ENCODE results near the gene PHF20. TPM values are rescaled to one million over a fixed set of nuclear protein-coding genes. Genes with fewer than 3 reads are reported as not detected.
"Not testable (repeated sequence)": the region's sequence is repeated elsewhere in the genome, so short reads cannot be mapped to it uniquely, and the experiment has no call there.

The PHF20 gene
- total RNA-seq = 46.6 and 47.0 TPM in 2 replicates

DNA sequence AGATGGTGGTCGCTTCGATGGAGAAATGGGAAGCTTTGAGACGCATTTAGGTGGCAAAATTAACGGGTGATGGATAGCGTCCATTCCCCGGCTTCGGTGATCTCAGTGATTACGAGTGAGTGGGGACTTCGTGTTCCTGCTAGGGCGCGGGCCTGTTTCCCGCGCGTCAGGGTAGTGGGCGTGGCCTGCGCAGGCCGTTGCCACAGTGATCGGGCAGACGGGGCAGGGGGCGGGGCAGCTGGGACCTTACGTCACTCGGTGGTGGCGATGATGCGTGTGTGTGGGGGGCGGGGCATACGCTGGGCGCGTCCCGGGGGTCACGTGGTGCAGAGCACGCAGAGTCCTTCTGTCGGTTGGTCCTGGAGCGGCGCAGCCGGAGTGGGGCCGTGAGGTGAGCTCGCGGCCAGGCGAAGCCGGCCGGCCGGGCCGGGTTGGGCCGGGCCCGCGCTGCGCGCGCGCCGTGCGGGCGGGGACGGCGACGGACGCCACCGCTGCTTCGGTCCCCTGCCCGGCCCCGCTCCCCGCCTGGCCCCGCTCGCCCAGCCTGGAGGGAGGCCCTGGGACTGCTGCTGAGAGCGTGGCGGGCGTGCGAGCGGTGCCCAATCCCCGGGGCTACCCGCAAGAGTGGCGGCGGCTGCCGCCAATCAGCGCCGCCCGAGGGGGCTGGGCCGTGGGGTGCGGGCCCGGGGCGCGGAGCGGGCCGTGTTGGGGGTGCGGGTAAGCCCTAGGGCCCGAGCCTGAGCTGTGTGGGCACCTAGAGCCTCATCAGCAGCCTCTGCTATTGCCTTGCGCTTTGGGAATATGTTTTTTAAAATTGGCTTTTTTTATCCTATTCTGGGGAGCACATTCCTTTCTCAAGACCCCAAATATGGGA lies at the start of gene PHF20:
TSS of gene PHF20 (plus strand) at position 327 of the 874 bp plus-strand sequence. CDS start 29,508 bp downstream, outside the sequence.
- no peak for DNase-seq (ENCODE audit: extremely low read depth, low read depth, low spot score)

DNA sequence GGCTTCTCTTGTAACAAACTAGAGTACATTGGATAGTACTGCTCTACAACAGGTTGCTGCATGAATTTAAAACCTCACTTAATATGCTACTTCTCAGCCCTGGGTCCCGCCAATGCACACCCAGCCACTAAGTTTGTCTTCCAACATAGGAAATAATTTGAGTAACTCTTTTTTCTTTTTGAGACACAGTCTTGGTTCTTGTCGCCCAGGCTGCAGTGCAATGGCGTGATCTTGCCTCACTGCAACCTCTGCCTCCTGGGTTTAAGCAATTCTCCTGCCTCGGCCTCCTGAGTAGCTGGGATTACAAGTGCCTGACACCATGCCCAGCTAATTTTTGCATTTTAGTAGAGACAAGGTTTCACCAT lies 48.6 kb upstream of the PHF20 start:
- not testable (repeated sequence) for DNase-seq (ENCODE audit: extremely low read depth, low read depth, low spot score)

- not testable (repeated sequence) for DNase-seq (ENCODE audit: extremely low read depth, low read depth, low spot score)
Observed at GRCh38 chr20:35723652-35724320, 48.0 kb upstream of the PHF20 start.

DNA sequence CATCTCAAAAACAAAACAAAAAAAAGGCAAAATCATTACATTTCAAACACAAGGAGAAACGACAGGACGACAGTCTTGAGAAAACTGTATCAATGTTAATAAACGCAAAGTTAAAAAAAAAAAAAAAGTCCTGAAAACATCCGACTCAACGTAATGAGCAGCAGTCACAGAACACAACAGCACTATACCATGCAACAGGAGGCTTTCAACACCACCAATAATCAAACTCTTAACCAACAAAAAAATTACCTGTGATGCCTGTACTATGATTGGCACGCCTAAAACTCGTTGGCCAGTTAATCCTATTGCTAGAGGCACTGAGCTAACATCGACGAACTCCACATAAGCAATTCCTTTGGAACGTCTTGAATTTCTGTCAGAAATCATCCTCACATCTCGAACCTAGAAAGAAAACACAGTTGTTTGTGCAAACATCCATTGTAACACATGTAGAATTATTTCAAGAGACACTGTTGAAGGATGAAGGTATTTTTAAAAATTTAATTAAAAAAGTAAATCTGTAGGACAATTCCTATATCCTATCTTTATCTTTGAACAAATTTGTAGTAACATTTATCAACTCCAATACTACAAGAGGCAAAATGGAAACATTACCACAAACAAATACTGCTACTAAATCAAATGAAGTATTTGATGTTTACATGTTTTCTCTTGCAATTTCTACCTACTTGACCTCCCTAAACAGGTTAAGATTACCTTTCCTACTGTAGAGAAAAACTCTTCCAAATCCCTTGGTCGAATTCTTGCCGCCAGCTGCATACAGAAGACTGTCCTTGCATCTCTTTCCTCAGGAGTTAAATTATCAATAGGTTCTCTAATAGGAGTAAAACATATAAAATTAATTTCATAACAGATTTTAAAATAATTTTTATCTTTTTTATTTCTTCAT lies 47.2 kb upstream of the PHF20 start:
- no peak for DNase-seq (ENCODE audit: extremely low read depth, low read depth, low spot score)

DNA sequence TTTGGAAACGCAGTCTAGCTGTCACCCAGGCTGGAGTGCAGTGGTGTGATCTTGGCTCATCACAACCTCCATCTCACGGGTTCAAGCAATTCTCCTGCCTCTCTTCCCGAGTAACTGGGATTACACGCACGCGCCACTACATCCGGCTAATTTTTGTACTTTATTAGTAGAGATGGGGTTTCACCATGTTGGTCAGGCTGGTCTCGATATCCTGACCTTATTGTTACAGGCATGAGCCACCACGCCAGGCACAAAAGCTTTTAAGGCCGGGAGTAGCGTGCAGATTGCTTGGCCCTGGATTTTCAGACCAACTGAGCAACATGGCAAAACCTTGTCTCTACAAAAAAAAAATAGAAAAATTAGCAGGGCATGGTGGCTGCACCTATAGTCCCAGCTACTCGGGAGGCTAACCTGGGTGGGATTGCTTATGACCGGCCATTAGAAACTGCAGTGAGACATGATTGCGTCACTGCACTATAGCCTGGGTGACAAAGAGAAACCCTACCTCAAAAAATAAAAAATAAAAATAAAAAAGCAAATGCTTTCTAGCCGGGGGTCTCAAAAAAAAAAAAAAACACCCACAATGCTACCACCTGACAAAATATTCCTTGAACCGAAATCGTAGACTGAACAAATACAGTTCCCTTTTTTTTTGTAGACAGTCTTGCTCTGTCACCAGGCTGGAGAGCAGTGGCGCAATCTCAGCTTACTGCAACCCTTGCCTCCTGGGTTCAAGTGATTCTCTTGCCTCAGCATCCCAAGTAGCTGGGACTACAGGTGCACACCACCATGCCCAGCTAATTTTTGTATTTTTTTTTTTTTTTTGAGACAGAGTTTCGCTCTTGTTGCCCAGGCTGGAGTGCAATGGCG lies 44.7 kb upstream of the PHF20 start:
- no peak for DNase-seq (ENCODE audit: extremely low read depth, low read depth, low spot score)

GRCh38 chr20:35729283-35729807 lies 42.5 kb upstream of the PHF20 start:
- DNase-seq (ENCODE audit: extremely low read depth, low read depth, low spot score) = no peak

DNA sequence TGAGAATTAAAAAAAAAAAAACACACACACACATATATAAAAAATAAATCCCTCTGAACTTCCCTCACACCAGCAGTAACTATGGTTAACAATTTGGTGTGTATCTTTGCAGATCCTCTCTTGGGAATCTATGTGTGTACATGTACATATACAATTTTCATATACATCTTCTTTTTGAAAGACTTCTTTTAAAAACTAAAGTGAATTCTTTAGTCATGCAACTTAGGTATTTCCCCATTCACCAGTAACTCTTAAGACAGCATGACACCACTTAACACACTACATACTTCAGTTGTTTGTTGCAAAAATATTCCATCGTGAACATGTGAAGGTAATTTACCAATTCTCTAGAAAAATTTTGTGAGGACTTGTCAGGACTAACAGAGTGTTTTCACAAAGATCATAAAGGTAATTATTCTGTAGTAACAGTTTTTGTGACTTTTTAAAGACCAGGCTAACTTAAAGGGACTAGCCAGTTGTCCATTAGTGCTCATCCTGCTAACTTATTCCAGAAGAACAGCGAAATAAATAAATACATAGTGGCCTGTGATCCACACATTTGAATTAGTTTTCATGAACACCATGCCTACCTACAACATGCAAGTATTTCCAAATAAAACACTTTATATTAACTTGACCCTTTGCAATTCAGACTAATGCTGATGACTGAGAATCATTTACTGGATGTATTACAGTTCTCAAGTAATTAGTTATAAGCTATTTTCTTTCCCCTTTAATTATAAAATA lies 41.8 kb upstream of the PHF20 start:
- DNase-seq (ENCODE audit: extremely low read depth, low read depth, low spot score) = no peak

DNA sequence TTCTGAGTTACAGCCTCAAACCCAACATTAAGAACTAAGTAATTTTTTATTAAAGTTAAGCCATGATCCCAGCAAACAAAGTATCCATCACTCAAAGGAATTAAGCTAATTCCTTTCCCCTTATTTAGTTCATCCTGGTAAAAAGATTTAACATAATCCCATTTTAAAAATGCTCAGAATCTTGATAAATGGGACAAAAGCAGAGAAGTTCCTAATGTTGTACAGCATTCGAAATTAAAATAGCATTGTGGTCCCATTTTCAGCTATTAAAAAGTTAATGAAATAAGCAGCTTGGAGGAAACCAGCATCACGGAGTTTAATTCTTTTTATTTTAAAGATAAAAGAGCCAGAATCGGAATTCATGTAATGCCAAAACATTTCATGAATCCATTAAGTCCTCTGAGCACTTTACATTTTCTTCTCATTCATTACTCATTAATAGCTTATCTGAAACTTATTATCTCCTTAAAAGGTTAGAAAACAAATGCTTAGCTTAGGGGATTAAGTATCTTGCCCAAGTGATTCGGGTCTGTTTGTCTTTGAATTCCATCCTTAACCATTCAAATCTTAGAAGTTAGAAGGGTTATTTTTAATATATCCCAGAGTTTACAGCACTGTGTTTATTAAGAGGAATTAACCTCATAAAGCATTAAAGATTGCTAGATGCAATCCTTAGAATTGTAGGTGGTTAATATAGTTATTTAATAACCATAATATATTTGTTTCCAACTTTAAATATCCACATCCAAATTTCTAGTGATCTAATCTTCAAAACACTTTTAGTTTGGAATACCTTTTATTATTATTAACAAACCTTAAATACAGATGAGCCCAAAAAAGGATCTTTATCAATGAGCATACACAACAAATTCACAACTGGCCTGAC lies 41.0 kb upstream of the PHF20 start:
- DNase-seq (ENCODE audit: extremely low read depth, low read depth, low spot score) = no peak

GRCh38 chr20:35731469-35731788 lies 40.4 kb upstream of the PHF20 start:
- DNase-seq (ENCODE audit: extremely low read depth, low read depth, low spot score) = no peak

DNA sequence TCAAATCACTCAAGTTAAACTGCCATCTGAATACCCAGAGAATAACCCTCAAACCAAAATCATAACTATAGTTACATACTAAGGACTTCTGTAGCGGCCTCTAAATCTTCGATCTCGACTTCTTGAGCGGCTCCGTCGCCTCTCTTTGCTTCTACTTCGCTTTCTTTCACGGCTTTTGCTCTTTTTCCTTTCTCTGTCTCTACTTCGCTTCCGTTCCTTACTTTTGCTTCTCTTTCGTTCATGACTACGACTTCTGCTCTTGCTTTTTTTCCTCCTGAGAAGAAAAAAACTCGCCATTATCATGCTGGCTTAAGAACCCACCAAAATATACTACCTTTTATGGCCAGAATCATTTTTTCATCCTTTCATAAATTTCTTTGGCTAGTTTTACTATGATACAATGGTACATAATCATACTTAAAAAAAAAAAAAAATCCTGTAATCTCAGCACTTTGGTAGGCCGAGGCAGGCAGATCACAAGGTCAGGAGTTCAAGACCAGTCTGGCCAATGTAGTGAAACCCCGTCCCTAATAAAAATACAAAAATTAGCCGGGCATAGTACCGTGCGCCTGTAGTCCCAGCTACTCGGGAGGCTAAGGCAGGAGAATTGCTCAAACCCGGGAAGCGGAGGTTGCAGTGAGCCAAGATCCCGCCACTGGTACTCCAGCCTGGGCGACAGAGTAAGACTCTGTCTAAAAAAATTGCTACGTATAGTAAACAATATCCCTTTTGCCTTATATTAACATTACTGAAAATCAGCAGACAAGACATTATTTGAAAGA lies 39.8 kb upstream of the PHF20 start:
- no peak for DNase-seq (ENCODE audit: extremely low read depth, low read depth, low spot score)

- no peak for DNase-seq (ENCODE audit: extremely low read depth, low read depth, low spot score)
Observed at GRCh38 chr20:35732644-35732982, 39.2 kb upstream of the PHF20 start.

- DNase-seq (ENCODE audit: extremely low read depth, low read depth, low spot score) = no peak
Observed at GRCh38 chr20:35734374-35734773, 37.4 kb upstream of the PHF20 start.

DNA sequence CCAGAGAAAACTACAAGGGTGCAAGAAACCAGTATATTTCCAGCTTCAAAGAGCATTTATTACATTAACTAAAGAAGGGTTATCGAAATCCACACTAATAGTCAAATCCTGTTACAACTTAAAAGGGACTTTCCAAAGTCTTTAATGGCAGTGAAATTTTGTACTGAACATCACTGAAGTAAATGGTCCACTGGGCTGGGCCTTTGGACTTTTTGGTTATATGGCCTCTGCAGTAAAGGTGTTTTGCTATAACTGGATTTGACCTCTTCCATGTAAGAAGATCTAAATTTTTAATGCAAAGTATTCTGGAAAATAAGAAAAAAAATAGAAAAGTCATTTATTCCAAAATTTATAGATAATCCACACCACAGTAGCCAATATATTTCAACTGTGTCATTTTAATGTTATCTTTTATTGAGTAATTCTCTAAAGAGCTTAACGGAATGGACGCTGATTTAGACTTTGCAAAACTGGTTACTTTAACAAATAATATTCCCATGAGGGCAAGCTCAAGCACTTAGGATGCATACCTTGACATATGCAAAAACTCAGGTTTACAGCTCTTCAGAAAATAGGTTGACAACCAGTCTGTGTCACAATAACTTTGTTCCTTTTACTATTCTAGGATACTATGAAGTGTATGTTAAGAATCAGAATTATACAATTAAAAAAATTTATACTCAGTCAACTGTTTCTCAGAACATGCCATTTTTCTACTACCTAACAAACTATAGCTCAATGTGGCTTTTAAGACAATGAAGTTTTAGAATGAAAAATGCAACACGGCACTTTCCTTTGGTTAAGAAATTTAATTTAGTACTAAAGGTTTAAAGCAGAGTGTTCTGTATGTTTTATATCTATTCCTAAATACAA lies 36.8 kb upstream of the PHF20 start:
- DNase-seq (ENCODE audit: extremely low read depth, low read depth, low spot score) = no peak

GRCh38 chr20:35735826-35736470 lies 35.9 kb upstream of the PHF20 start:
- DNase-seq (ENCODE audit: extremely low read depth, low read depth, low spot score) = no peak

GRCh38 chr20:35737865-35738333 lies 33.9 kb upstream of the PHF20 start:
- no peak for DNase-seq (ENCODE audit: extremely low read depth, low read depth, low spot score)

All from glomerular endothelial cell (primary cell).